Caco-2 (cell line): ENCODE results near the gene KATNAL1. TPM values are rescaled to one million over a fixed set of nuclear protein-coding genes. Genes with fewer than 3 reads are reported as not detected.

Source experiments
- BruUV-seq: library from RNA; stranded (reverse); fragments of 400-500 nt; replicated peaks from 2 replicates; lab custom pipeline; 2021; lab: Mats Ljungman, UMichigan
- CTCF ChIA-PET: fragments of 300-600 bp; sonication (Branson Sonifier 250); formaldehyde crosslinking; loops from one replicate; lab custom pipeline; 2022; ENCODE audit warnings: antibody characterized with exemption; lab: Charles Lee
- POLR2A ChIA-PET: fragments of 300-600 bp; sonication (Branson Sonifier 250); formaldehyde crosslinking; loops from one replicate; lab custom pipeline; 2022; ENCODE audit warnings: antibody characterized with exemption; lab: Charles Lee
- DNase-seq, 2 experiments: peaks; one replicate each; pipeline versions ENCODE4 v3.0.0 to v3.0.0-alpha.2; 2020 to 2022
- H3K27me3 ChIP-seq: replicated peaks from 2 replicates; pipeline ENCODE4 v1.6.0; 2011; ENCODE audit warnings: low read length; ENCODE audit not compliant: control insufficient read depth, insufficient read depth
- H3K36me3 ChIP-seq: 2 replicates; pipeline ENCODE4 v1.5.1; 2011; ENCODE audit warnings: low read length; ENCODE audit not compliant: control insufficient read depth, insufficient read depth
- H3K4me1 ChIP-seq: fragments of 250-450 bp; sonication (Bioruptor Pico); 2 replicates; pipeline ENCODE4 v1.5.1; 2020; ENCODE audit warnings: mild to moderate bottlenecking
- H3K4me3 ChIP-seq: 2 replicates; pipeline ENCODE4 v1.5.1; 2011; ENCODE audit warnings: low read depth, mild to moderate bottlenecking, control low read depth, low read length
- H3K9me3 ChIP-seq: fragments of 250-450 bp; sonication (Bioruptor Pico); 2 replicates; pipeline ENCODE4 v1.5.1; 2020; ENCODE audit warnings: mild to moderate bottlenecking, moderate library complexity
- H3K27ac Mint-ChIP-seq: one replicate; pipeline ENCODE4 v1.8.0; 2022; ENCODE audit warnings: mixed read lengths; ENCODE audit not compliant: unreplicated experiment
- H3K27me3 Mint-ChIP-seq: one replicate; pipeline ENCODE4 v1.8.0; 2022; ENCODE audit warnings: mixed read lengths; ENCODE audit not compliant: insufficient read depth, unreplicated experiment
- H3K36me3 Mint-ChIP-seq: one replicate; pipeline ENCODE4 v1.8.0; 2022; ENCODE audit warnings: mild to moderate bottlenecking, mixed read lengths; ENCODE audit not compliant: insufficient read depth, unreplicated experiment
- H3K4me1 Mint-ChIP-seq: one replicate; pipeline ENCODE4 v1.8.0; 2022; ENCODE audit warnings: low read depth, mixed read lengths; ENCODE audit not compliant: unreplicated experiment
- H3K4me3 Mint-ChIP-seq: one replicate; pipeline ENCODE4 v1.8.0; 2022; ENCODE audit warnings: mild to moderate bottlenecking, moderate library complexity, mixed read lengths; ENCODE audit not compliant: unreplicated experiment
- H3K9me3 Mint-ChIP-seq: one replicate; pipeline ENCODE4 v1.8.0; 2022; ENCODE audit warnings: mixed read lengths; ENCODE audit not compliant: unreplicated experiment
- CTCF ChIP-seq, 2 experiments: fragments of 200-600 bp in 1 of 2; IDR thresholded peaks; 1 replicate in 1 of 2; 2 replicates in 1 of 2; pipeline versions ENCODE4 v1.5.1 to v1.8.0; 2011 to 2022; ENCODE audit warnings: antibody characterized with exemption in 1 of 2, control low read depth in 1 of 2, inconsistent platforms in 1 of 2, low read depth in 1 of 2, low read length in 1 of 2, mild to moderate bottlenecking in 1 of 2, moderate library complexity in 1 of 2; ENCODE audit not compliant: insufficient read depth in 1 of 2, severe bottlenecking in 1 of 2, unreplicated experiment in 1 of 2
- intact Hi-C: fragments of 100-400 bp; cut with micrococcal nuclease; formaldehyde crosslinking; loops from one replicate; pipeline ENCODE4 v1.10.0; 2022; ENCODE audit not compliant: unreplicated experiment
- total RNA-seq: library from RNA; stranded (reverse); gene quantifications from 2 replicates; pipeline ENCODE4 v1.2.3, GENCODE V29; 2022

Gene KATNAL1
- total RNA-seq, 1 experiment from 2014 or later, result 8.1 TPM

GRCh38 chr13:30256713-30257467 lies 50.5 kb downstream of the KATNAL1 start:
- H3K36me3 ChIP-seq, result no peaks in the 10 kb centered on the region
- no peak overlapping the region for H3K27ac Mint-ChIP-seq
- no peaks in the 10 kb centered on the region for H3K36me3 Mint-ChIP-seq
- POLR2A ChIA-PET, result no interaction called here
- H3K9me3 ChIP-seq, result no peaks in the 10 kb centered on the region
- TF ChIP-seq CTCF (IDR thresholded peaks at IDR 0.05; ENCODE audit: insufficient read depth in 1 of 2, low read depth in 1 of 2, low read length in 1 of 2, severe bottlenecking in 1 of 2, unreplicated experiment in 1 of 2), result peak in 1 of 2 experiments; percentile 29
- no peak for DNase-seq
- H3K4me1 ChIP-seq, result 0 out of 2 replicates have a peak, but pooled peaks cover 6% of the 10 kb centered on the region
- peaks cover 9% of the 10 kb centered on the region for H3K9me3 Mint-ChIP-seq
- no peak overlapping the region for H3K4me3 ChIP-seq
- H3K4me3 Mint-ChIP-seq, result no peak overlapping the region
- intact Hi-C loops, result no loop called here
- no peaks in the 10 kb centered on the region for H3K27me3 Mint-ChIP-seq
- peaks cover 13% of the 10 kb centered on the region for H3K4me1 Mint-ChIP-seq
- no TSS peak for BruUV-seq
- CTCF ChIA-PET, result no interaction called here
- H3K27me3 ChIP-seq, result no peaks in the 10 kb centered on the region

- DNase-seq, result no peak
- no peaks in the 10 kb centered on the region for H3K36me3 ChIP-seq
- H3K36me3 Mint-ChIP-seq, result no peaks in the 10 kb centered on the region
- peaks cover 13% of the 10 kb centered on the region for H3K4me1 Mint-ChIP-seq
- no peak overlapping the region for H3K4me3 Mint-ChIP-seq
- H3K27ac Mint-ChIP-seq, result no peak overlapping the region
- ChIA-PET CTCF (no interaction called here), POLR2A (no interaction called here)
- H3K27me3 Mint-ChIP-seq, result no peaks in the 10 kb centered on the region
- no peaks in the 10 kb centered on the region for H3K27me3 ChIP-seq
- TF ChIP-seq CTCF (IDR thresholded peaks at IDR 0.05; ENCODE audit: insufficient read depth in 1 of 2, low read depth in 1 of 2, low read length in 1 of 2, severe bottlenecking in 1 of 2, unreplicated experiment in 1 of 2), result no peak
- intact Hi-C loops, result no loop called here
- H3K4me3 ChIP-seq, result no peak overlapping the region
- peaks cover 8% of the 10 kb centered on the region for H3K9me3 Mint-ChIP-seq
- 0 out of 2 replicates have a peak, but pooled peaks cover 6% of the 10 kb centered on the region for H3K4me1 ChIP-seq
- BruUV-seq, result no TSS peak
- H3K9me3 ChIP-seq, result no peaks in the 10 kb centered on the region
Observed at GRCh38 chr13:30255696-30256095, 51.7 kb downstream of the KATNAL1 start.

- intact Hi-C loops, result no loop called here
- ChIA-PET POLR2A (no interaction called here), CTCF (no interaction called here)
- no peak overlapping the region for H3K27ac Mint-ChIP-seq
- H3K27me3 ChIP-seq, result no peaks in the 10 kb centered on the region
- no peaks in the 10 kb centered on the region for H3K9me3 Mint-ChIP-seq
- no peak for DNase-seq
- H3K4me1 Mint-ChIP-seq, result peaks cover 6% of the 10 kb centered on the region
- no peaks in the 10 kb centered on the region for H3K36me3 ChIP-seq
- H3K4me1 ChIP-seq, result no peaks in the 10 kb centered on the region
- no peak overlapping the region for H3K4me3 Mint-ChIP-seq
- no peaks in the 10 kb centered on the region for H3K27me3 Mint-ChIP-seq
- no peak for TF ChIP-seq CTCF (IDR thresholded peaks at IDR 0.05; ENCODE audit: insufficient read depth in 1 of 2, low read depth in 1 of 2, low read length in 1 of 2, severe bottlenecking in 1 of 2, unreplicated experiment in 1 of 2)
- H3K36me3 Mint-ChIP-seq, result no peaks in the 10 kb centered on the region
- H3K9me3 ChIP-seq, result peaks cover 5% of the 10 kb centered on the region; the same call in 1 of the 2 replicates
- no TSS peak for BruUV-seq
- H3K4me3 ChIP-seq, result no peak overlapping the region
Observed at GRCh38 chr13:30253830-30254229, 53.5 kb downstream of the KATNAL1 start.
